SHP77 (cell line): ENCODE data around the gene ADGRD1.

Experiments used
- DNase-seq, 2 experiments: peaks; one replicate each; lab custom pipeline; 2025; lab: John Stamatoyannopoulos, UW

Gene ADGRD1

DNA sequence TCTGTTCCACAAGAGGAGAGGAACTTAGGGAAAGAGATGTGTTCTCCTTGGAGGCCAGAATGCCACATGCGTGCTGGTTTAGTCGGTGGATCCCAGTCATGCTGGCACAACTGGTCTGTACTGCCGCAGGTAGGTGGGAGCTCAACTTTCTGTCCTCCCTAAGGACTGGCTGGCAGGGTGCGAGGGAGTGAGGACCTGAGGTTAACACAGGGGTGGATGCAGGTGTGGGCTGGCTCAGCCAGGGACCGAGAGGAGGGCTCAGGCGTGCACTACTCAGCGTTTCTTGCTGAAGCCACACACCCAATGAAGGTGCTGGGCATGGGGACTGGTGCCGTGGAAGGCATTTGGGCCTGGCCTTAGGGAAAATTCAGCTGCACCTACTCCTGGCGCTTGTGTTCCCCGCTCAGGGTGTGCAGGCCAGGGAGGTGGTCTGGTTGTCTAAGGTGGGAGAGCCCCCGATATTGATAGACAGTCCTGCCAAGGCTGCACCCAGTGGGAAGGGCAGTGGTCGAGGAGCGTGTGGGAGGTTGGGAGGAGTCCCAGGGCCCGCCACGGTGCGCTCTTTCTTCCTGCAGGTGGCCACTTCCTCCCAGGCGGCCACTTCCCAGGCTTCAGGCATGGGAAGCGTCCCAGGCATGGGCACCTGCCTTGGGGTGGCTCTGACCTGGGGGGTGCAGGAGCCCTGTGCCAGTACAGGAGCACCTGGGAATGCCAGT lies 138.4 kb downstream of the ADGRD1 start:
- DNase-seq: no peak

- no peak for DNase-seq
Measured at GRCh38 chr12:131092901-131093603, 139.3 kb downstream of the ADGRD1 start.

DNA sequence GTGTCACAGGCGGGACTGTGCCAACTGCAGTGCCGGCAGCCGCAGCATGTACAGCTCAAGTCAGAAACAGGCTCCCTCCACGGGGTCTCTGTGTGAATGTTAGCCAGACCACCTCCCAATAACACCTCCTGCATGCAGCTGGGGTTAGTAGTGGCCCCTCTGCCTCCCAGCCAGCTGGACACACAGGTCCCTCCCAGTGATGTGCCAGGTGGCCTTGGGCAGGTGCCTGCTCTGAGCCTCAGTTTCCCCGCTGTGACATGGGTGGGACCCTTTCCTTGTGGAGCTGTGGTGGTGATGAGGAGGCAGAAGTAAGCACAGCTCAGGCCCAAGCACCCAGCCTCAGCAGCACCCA lies 139.9 kb downstream of the ADGRD1 start:
- no peak for DNase-seq

DNA sequence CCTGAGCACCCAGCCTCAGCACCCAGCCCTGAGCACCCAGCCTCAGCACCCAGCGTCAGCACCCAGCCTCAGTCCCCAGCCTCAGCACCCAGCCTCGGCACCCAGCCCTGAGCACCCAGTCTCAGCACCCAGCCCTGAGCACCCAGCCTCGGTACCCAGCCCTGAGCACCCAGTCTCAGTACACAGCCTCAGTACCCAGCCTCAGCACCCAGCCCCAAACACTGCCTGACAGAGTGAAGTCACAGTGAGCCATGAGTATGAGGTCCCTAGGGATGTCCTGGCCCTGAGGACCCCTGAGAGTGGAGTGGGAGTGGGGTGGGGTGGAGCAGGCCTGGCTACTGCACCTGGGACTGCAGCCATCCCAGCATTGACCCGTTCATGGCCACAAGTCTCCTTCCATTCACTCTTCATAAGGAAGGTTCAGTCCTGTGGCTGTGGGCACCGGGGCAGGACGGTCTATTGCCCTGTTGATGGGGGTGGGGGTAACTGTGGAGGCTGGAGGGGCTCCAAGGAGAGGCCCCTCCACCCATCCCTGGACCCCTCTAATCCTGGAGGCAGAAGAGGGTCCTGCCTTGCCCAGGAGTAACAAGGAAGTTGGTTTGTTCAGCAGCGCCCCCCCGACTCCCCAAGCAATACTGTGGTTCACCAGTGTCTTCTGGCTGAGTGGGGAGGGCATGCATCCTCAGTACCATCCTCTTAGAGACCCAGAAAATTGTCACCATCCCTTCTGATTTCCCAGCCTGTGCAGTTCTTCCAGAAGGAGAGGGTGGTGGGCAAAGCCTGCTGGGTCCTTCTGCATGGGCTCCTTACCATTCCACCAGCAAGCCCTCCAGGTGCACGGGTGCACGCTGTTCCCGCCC lies 140.5 kb downstream of the ADGRD1 start:
- DNase-seq: no peak

DNA sequence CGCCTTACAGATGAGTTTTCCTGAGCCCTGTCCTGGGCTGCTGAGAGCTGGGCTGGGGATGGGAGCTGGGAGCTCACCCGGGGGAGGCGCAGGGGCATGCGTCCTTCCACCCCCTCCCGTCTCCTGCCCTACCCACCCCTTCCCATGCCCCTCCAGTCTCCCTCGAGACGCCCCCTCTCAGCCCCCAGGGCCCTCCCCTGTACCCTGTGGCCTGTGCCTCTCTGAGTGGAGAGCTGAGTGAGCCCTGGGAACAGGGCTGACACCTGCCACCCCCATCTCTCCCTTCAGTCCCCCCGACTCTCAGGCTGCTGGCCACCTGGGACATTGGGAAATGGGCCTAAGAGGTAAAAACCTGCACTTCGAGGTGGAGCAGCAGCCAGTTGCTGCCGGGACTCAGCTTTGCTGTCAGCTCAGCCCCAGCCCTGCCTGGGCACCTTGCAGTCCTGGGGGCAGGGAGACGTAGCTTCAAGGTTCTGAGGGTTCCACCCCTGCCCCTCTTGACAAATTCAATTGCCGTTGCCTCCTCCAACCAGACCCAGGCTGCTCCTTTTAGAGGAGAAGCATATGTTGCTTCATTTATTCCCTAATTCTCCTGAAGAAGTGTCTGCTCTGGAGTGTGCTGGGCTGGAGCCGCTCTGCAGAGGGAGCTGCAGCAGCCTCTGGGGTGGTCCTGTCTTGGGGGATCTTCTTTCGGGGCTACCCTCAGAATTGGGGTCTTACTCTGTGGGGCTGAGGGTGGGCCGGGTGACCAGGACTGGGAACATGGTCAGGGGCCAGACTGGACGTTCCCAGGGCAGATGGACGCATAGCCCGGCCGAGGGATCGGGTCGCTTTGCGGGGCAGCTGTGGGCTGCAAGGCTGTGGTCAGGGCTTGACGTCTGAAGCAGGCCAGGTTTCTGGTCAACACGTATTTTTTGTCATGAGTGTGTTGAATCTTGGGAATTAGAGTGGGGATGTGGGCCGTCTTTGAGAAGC lies 141.4 kb downstream of the ADGRD1 start:
- no peak for DNase-seq

DNA sequence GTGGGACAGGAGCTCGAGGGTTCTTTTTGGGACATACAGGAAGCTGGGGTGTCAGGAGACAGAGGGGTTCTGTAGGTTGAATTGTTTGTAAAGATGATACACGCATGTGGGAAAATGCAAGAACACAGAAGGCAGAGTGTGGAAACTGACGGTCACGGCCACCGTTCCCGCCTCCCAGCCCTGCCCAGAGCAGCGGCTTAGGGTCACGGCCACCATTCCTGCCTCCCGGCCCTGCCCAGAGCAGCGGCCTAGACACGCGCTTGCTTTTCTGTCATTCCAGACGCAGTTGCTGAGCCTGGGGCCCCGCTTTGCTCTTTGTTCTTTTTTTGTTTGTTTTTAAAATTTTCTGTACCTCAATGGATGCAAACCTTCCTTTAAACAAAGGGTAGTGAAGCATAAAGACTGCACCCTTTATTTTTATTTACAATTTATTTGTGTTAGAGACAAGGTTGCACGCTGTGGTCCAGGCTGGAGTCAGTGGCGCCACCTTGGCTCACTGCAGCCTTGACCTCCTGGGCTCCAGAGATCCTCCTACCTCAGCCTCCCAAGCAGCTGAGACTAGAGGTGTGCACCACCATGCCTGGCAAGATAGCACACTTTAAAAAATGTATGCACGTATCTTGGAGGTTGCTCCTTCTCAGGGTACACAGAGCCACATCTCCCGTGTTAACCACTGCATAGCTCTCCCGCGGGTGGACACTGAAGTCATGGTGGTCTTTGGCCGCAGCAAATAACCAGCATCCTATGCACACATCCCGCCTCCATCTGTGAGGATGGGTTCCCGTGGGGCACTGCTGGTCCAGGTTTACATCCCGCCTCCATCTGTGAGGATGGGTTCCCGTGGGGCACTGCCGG lies 142.3 kb downstream of the ADGRD1 start:
- DNase-seq: no peak

- DNase-seq: no peak
Measured at GRCh38 chr12:131096681-131097181, 143.0 kb downstream of the ADGRD1 start.

DNA sequence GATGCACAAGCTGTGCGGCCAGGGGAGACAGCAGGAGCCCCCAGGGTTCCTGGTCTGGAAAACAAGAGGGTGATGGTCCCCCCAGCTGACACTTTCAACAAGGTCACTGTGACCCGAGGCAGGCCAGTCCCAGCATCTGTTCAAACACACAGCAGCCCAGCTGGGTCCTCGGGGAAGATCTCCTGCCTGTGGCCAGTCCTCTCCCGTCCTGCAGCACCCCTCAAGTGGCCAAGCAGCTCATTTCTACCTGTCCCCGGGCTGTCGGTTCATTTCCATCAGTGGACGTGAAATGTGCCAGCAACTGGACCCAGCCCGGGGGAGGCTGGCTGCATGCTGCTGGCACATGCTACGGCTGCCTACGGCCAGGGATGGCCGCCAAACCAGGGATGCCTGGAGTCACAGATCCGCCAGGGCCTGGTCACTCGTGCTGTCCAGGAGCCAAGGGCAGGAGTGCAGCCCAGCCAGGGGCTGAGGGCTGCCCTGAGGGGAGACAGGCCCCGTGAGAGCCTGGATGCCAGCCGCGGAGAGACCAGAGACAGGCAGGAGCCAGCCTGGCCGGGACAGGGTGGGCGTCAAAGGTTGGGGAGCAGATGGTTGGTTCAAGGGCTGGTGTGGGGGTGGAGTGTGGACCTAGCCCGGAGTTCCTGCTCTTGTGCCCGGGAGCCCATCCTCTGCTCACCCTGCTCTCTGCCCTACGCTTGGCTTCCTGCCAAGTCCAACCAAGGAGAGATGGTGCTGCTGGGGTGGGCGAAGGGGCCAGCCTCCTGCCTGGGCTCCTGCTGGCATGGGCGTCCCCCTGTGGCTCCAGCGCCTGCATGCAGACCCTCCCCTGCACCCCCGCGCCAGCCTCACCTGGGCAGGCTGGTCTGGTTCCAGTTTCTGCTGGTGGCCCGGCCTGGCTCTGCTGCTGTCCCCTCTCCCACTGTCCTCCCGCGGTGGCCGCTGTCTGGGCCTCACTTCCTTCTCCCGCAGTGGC lies 143.8 kb downstream of the ADGRD1 start:
- no peak for DNase-seq

- no peak for DNase-seq
Measured at GRCh38 chr12:131098178-131098981, 144.7 kb downstream of the ADGRD1 start.

DNA sequence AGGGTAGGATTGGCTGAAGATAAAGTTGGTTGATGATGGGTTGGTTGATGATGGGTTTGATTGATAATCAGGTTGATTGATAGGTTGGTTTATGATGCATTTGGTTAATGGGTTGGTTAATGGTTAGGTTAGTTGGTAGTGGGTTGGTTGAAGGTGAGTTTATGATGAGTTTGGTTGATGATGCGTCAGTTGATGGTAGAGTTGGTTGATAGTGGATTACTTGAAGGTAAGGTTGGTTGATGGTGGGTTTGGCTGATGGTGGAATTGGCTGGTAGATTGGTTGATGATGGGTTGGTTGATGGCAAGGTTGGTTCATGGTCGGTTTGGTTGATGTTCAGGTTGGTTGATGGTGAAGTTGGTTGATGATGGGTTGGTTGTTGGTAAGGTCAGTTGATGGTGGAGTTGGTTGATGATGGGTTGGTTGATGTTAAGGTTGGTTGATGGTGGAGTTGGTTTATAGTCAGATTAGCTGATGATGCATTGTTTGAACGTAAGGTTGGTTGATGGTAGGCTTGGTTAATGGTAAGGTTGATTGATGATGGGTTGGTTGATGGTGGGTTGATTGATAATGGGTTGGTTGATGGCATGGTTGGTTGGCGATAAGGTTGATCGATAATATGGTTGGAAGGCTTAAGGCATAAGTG lies 146.4 kb downstream of the ADGRD1 start:
- no peak for DNase-seq

DNA sequence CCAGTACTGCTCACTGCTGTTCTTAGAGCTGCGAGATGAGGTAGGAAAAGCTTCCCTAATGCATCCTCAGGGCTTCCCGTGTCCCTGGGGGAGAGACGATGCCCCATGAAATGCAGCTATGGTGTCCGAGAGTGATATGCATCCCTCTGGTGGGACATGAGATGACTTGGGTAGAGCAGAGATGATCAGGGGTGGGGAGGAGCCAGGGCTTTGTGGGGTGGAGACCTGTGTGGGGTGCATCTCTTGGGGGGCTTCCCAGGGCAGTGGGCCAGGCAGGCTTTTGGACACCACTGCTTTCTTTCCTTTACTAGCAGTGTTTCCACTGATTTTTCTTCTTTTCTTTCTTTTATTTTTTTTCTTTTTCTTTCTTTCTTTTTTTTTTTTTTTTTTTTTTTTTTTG lies 147.3 kb downstream of the ADGRD1 start:
- DNase-seq: no peak

DNA sequence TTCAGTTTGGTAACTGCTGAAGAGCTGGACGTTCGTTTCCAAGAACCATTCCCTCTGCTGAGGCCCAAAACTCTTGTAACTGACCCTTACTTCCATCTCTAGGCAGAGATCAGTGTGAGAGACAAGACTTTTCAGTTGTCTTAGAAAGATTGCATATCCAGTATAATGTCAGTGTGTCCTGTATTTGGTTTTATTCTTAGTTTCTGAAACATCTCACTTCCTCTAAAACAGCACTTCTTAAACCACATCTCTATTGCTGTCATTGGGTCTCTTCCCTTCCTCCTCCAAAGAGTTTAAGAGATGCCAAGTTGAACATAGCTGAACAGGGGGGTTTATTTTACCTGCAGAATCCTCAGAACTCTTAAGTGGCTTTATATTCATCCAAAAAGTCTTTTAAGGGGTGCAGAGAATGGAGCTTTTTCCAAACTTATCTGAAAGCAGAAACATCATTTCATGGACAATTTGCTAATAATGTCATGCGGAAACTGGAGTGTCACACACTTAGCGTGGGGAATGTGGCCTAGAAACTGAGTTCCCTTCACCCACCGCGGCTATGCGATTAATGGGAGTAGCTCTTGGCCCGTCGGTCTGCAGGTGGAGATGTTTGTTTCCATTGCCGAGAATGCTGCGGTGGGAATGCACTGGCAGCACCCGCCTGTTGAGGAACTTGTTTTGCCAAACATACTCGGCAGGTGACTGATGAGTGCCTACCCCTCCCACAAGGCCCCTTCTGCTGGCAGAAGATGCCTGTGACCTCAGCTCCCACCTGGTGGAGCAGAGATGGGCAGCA lies 148.2 kb downstream of the ADGRD1 start:
- no peak for DNase-seq

- DNase-seq: no peak
Measured at GRCh38 chr12:131102493-131102931, 148.8 kb downstream of the ADGRD1 start.

DNA sequence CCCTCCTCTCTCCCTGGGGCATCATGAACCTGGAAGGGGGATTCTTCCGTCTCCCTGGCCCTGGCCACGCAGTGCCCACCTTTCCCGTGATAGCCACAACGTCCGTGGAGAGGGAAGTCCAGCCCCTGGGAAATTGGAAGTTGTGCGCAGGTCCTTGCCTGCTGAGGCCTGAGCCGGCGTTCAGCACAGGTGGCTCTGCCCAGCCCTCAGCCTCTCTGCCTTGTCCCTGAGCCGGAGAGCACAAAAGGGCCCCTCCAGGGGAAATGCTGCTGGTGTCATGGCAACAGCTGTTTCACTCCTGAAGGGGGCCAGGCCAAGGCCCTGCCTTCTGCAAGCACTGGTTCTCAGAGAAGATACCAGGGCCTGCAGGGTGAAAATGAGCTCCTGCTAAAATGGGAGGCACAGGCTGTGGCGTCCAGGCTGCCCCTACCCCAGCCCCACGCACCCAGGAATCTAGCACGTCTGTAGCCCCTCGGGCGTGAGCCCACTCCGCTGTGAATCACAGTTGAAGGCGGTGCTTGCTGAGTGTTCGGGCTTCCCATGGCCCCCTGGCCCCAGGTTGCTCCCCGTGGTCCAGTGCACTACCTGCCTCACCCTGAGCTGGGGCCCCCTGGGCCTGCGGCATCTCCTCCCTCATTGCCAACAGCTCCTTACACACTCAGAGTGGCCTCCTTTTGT lies 149.4 kb downstream of the ADGRD1 start:
- no peak for DNase-seq

DNA sequence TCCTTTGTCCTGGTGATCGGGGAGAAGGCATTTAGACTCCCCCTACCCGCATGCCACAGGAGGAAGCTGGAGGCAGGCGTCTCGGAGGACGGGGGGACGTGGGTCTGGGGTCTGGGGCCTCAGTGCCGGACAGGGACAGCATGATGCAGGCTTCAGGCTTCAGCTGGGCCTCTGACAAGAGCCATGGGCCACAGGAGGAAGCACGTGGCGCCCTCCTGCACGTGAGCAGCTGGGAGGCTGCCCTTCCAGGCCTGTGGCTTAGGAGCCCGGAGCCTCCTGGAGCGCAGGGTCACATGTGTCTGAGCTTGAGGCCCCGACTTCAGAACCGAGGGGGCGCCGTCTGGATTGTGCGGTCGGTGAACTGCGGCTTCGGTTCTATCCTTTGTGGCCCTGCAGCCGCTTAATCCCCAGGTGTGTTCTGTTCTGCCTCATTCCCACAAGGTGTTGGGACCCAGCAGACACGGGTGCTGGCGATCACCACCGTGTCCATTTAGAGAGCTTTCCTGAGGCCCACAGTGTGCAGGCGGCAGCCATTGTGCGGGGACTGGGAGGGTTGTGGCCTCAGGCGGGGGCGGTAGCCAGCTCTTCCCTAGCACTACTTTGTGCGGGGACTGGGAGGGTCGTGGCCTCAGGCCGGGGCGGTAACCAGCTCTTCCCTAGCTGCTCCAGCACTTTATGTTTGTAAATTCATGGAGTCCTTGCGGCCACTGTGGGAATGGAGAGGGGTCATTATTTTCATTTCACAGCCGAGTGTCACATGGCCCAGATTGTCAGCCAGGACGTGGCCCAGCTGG lies 150.2 kb downstream of the ADGRD1 start:
- DNase-seq: no peak
